Calu3 (cell line): Measurements from ENCODE around the gene CDK17. TPM values are rescaled to one million over a fixed set of nuclear protein-coding genes. Genes with fewer than 3 reads are reported as not detected.
A peak's percentile ranks its signal among the peaks of the same experiment; 100 is the strongest.

ENCODE experiments used
- BruUV-seq: library from RNA; stranded (reverse); fragments of 400-500 nt; replicated peaks from 2 replicates; lab custom pipeline; 2021; lab: Mats Ljungman, UMichigan
- CTCF ChIA-PET: fragments of 300-600 bp; sonication (Branson Sonifier 250); formaldehyde crosslinking; loops from one replicate; lab custom pipeline; 2022; ENCODE audit warnings: antibody characterized with exemption; lab: Charles Lee
- DNase-seq: peaks from one replicate; pipeline ENCODE4 v3.0.0; 2022
- H3K27ac Mint-ChIP-seq: one replicate; pipeline ENCODE4 v1.8.0; 2022; ENCODE audit warnings: mixed read lengths; ENCODE audit not compliant: unreplicated experiment
- H3K27me3 Mint-ChIP-seq: one replicate; pipeline ENCODE4 v1.8.0; 2022; ENCODE audit warnings: mixed read lengths; ENCODE audit not compliant: unreplicated experiment
- H3K36me3 Mint-ChIP-seq: one replicate; pipeline ENCODE4 v1.8.0; 2022; ENCODE audit warnings: mild to moderate bottlenecking, moderate library complexity, mixed read lengths; ENCODE audit not compliant: insufficient read depth, unreplicated experiment
- H3K4me1 Mint-ChIP-seq: one replicate; pipeline ENCODE4 v1.8.0; 2022; ENCODE audit warnings: mild to moderate bottlenecking, low read depth, mixed read lengths; ENCODE audit not compliant: unreplicated experiment
- H3K4me3 Mint-ChIP-seq: one replicate; pipeline ENCODE4 v1.8.0; 2022; ENCODE audit warnings: mild to moderate bottlenecking, low read depth, moderate library complexity, mixed read lengths; ENCODE audit not compliant: unreplicated experiment
- H3K9me3 Mint-ChIP-seq: one replicate; pipeline ENCODE4 v1.8.0; 2022; ENCODE audit warnings: low read depth, mixed read lengths; ENCODE audit not compliant: unreplicated experiment
- CTCF ChIP-seq: fragments of 200-600 bp; IDR thresholded peaks from one replicate; pipeline ENCODE4 v1.8.0; 2022; ENCODE audit warnings: antibody characterized with exemption; ENCODE audit not compliant: unreplicated experiment
- intact Hi-C: fragments of 100-400 bp; cut with micrococcal nuclease; formaldehyde crosslinking; loops from one replicate; pipeline ENCODE4 v1.10.0; 2022; ENCODE audit not compliant: unreplicated experiment
- total RNA-seq: library from RNA; stranded (reverse); gene quantifications from 2 replicates; pipeline ENCODE4 v1.2.3, GENCODE V29; 2022

CDK17 gene
- total RNA-seq, 1 experiment from 2014 or later, result 28.8 TPM

GRCh38 chr12:96260231-96260630, 140.0 kb downstream of the CDK17 start:
- H3K27me3 Mint-ChIP-seq, result no peaks in the 10 kb centered on the region
- H3K9me3 Mint-ChIP-seq, result no peaks in the 10 kb centered on the region
- DNase-seq, result no peak
- TF ChIP-seq CTCF, result no peak
- CTCF ChIA-PET, result interaction anchor here (0.6 kb wide), 1 partner anchor 247 kb away, joined by 5 read pairs; no protein-coding TSS in a partner anchor
- TSS peak; percentile 18 for BruUV-seq
- no peak overlapping the region for H3K4me3 Mint-ChIP-seq
- no peaks in the 10 kb centered on the region for H3K4me1 Mint-ChIP-seq
- H3K27ac Mint-ChIP-seq, result no peak overlapping the region
- H3K36me3 Mint-ChIP-seq, result peaks cover 16% of the 10 kb centered on the region
- intact Hi-C loops, result loop anchor here (10.0 kb wide), 1 partner anchor 135 kb away; no protein-coding TSS in a partner anchor

- BruUV-seq, result no TSS peak
- Mint-ChIP-seq H3K27me3 (no peaks in the 10 kb centered on the region), H3K9me3 (no peaks in the 10 kb centered on the region), H3K4me1 (no peaks in the 10 kb centered on the region), H3K4me3 (no peak overlapping the region), H3K27ac (no peak overlapping the region), H3K36me3 (peaks cover 17% of the 10 kb centered on the region)
- no peak for TF ChIP-seq CTCF
- CTCF ChIA-PET, result interaction anchor here (0.8 kb wide), 1 partner anchor 43 kb away, joined by 5 read pairs; no protein-coding TSS in a partner anchor
- intact Hi-C loops, result no loop called here
- no peak for DNase-seq
Measured at GRCh38 chr12:96258104-96258961, 141.9 kb downstream of the CDK17 start.

GRCh38 chr12:96257550-96258103, 142.6 kb downstream of the CDK17 start:
- H3K9me3 Mint-ChIP-seq, result no peaks in the 10 kb centered on the region
- CTCF ChIA-PET, result interaction anchor here (0.5 to 0.8 kb wide), 2 partner anchors 42 to 399 kb away, joined by 4 to 5 read pairs; no protein-coding TSS in a partner anchor
- TF ChIP-seq CTCF, result no peak
- peaks cover 17% of the 10 kb centered on the region for H3K36me3 Mint-ChIP-seq
- DNase-seq, result no peak
- no peaks in the 10 kb centered on the region for H3K27me3 Mint-ChIP-seq
- BruUV-seq, result no TSS peak
- H3K27ac Mint-ChIP-seq, result no peak overlapping the region
- intact Hi-C loops, result no loop called here
- H3K4me3 Mint-ChIP-seq, result no peak overlapping the region
- H3K4me1 Mint-ChIP-seq, result no peaks in the 10 kb centered on the region

- H3K36me3 Mint-ChIP-seq, result peaks cover 17% of the 10 kb centered on the region
- BruUV-seq, result no TSS peak
- no peaks in the 10 kb centered on the region for H3K4me1 Mint-ChIP-seq
- no peaks in the 10 kb centered on the region for H3K27me3 Mint-ChIP-seq
- H3K27ac Mint-ChIP-seq, result no peak overlapping the region
- CTCF ChIA-PET, result no interaction called here
- H3K9me3 Mint-ChIP-seq, result no peaks in the 10 kb centered on the region
- TF ChIP-seq CTCF, result no peak
- intact Hi-C loops, result no loop called here
- DNase-seq, result no peak
- no peak overlapping the region for H3K4me3 Mint-ChIP-seq
Measured at GRCh38 chr12:96256672-96257361, 143.4 kb downstream of the CDK17 start.
